GM18502 (cell line): ENCODE results near the gene KIAA1143.

Source experiments
- ATAC-seq: cut with Tn5 transposase; IDR thresholded peaks from one replicate; pipeline ENCODE4 v1.9.1; 2021; ENCODE audit warnings: mild to moderate bottlenecking; ENCODE audit not compliant: unreplicated experiment, poor library complexity

The KIAA1143 gene

DNA sequence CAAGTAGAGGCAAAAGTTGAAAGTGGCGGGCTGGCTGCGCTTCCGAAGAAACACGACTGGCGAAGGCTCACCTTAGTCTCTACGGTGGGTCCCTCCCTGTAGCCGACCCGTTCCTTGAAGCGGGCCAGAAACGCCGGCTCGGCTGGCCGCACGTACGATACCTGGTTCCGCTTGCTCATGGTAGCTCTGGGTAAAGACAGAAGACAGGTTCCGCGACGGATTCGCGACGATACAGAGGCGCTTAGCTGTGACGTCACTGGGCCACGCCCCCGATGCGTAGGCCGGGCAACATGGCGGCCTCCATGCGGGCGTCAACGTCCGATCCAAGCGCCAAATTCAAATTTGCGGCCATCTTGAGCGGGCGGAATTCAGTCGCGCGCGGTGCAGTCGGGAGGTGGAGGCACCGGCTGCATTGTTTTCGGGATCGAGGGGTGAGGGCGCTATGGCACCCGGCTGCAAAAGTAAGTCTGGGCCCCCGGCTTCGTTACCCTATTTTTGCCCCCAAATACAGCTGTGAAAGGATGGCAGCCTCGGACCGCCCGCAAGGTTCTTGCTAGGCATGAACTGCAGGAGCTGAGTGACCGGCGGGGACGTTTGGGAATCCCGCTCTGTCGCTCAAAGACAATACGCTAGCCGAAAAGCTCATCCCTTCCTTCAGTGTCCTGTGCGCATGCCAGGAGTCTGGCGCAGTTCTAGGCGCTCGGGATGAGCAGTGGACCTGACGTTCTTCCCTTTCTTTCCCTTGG, at the start of gene KIAA1143, which contains the start of gene KIF15:
Gene KIAA1143 (minus strand): TSS at position 196 of the 746 bp plus-strand sequence. CDS start 17 bp downstream, at position 179.
Gene KIF15 (plus strand): TSS at position 371 of the 746 bp plus-strand sequence. CDS start 72 bp downstream, at position 443.
- peak; percentile 93 for ATAC-seq

DNA sequence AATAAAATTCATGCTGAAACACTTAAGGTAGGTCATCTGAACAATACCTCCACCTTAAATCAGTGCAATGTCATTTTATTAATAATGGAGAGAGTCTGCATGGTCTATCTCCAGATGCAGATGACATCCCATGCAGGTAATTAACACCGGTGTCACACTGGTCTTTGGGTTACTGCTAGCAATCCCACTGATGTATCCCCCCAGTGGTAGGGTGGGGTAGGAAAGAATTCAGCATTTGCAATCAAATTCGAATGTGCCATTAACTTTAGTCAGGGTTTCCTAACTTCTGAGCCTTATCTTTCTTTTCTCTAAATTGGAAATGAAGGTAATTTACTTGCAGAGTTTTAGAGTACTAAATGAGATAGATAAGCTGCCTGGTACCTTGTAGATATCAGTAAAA, 44.5 kb upstream of the KIAA1143 start:
- ATAC-seq, result no peak

DNA sequence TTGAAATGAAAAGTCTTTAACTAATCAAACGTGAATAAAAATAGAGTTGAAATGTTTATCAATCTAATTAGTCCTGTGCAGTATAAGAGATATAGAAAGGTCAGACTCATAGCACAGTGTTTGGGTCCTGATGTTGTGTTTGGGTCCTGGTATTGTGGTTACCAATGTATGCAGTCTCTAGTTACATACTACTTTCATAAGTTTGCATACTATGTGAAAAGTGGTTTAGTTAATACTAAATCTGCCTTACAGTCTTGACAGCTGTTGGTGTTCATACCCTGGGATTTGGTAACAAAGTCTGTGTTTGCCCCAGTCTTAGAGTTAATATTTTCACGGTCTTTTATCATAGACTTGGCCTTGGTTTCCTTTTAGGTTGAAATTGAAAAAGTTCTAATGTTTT, 41.9 kb upstream of the KIAA1143 start:
- no peak for ATAC-seq

DNA sequence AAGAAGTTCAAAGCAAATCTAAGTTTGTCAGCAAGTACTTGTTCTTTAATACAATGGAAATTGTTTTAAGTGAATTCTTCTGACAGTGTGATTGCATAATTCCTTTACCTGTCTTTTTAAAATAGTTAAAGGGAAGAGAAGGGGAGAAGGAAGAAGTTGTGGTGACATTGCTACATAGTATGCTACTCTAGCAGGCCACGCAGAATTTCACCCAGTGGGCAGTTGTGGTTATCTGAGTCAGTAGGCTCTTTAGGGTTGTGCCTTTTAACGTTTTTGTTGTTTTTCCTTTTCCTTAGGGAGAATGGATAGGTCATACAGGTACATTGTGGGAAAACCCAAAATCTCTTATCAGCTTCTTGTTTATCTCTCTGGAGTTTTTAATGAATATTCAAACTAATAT, 40.6 kb upstream of the KIAA1143 start:
- ATAC-seq, result no peak

DNA sequence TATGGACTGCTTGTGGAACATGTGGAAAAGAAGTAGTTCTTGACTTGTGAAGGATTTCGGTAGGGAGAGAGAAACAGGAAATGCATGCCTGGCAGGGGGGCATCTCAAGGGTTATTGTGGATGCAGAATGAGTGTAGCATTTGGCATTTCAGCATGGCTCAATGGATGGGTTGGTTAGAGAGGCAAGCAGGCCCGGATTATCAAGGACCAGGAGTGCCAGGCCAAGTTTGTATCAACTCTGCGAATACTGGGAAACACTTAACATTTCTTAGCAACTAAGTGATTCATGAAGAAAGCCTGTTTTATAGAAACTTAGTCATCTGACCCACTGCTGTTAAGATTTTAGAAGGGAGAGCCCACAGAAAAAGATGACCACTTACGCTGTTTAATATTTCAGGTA, 33.8 kb upstream of the KIAA1143 start:
- no peak for ATAC-seq

DNA sequence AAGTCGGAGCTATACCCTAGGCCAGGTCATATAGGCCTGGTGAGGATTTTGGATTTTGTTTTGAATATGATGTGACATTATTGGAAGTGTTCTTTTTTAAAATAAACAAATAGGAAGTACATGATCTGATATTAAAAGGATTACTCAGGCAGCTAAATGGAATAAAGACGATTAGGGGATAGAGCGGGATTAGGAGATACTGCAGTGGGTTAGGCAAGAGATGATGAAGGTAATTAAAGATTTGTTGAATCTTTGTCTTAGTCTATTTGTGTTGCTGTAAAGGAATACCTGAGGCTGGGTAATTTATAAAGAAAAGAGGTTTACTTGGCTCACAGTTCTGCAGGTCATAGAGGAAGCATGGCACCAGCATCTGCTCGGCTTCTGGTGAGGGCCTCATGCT, 21.5 kb upstream of the KIAA1143 start:
- ATAC-seq, result no peak

DNA sequence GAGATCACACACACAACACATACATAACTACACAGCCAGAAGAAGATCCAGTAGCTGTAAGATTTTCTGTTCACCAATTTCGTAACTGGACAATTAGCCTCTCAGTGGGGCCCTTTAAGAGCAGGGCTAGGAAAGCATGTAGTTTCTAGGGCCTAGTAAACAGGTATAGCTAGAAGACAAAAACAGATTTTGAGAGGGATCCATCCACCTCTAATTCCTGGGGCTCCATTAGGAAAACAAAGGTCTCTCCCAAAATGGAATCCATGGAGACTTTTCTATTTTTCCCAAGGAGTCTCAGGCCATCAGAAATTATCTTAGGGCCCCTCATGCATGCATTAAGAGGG, 10.7 kb upstream of the KIAA1143 start:
- ATAC-seq, result no peak

DNA sequence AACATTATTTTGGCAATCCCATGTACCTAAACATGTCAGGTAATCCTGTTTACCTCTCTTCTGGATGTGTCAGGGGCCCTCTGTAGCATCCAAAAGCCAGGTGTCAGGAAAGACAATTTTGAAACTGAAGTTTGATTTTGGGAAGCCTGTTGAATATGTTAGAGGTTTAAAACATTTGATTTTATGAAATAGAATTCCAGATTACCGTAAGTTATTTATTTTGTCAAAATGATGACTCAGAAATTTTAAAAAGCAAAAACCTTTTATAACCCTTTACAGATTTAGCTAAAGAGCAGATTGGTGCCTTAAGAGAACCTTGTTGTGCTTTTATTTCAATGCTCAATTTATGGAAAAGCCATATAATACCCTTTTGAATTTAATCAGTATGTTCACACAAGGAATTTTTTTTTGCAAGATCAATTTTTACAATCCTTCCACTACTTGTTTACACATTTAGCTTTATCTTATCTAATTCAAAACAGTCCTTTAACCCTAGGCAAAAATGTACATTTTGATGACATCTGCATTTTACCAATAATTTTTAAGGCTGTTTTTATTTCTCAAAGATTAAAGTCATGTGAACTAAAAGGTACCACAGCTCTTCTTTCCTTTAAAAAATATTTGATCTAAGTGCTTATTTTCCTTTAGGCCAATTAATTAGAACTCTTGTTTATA, 10.1 kb upstream of the KIAA1143 start:
- no peak for ATAC-seq

DNA sequence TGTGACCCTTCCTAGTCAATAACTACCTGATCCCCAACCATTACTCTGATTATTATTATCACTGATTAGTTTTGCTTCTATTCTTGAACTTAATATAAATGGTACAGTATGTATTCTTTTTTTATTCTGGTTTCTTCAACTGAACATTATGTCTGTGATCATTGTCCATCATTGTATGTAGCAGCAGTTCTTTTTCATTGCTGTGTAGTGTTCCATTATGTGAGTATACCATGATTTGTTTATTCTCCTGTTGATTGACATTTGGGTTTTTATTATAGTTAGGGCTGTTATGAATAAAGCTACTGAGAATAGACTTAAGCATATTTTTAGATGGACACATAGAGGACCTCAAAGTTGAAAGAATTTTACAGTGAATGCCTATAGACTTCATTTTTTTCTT, 2.8 kb upstream of the KIAA1143 start:
- no peak for ATAC-seq

DNA sequence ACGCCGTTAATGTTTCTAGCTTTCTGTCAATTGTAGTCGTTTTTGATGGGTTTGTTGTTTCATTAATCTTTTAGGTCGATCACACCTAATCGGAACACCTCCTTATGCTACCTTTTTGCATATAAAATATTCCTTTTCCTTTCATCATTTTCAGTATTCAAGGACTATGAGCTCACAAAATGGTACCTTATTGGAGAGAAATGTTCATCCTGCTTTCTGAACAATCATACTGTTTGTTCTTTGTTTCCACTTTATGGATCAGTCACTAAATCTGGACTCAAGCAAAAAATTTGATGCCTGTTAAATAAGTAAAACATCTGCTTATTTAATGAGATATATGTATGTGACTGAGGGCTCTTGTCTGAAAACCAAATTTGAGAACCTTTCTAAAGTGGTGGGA, 1.3 kb upstream of the KIAA1143 start:
- ATAC-seq, result no peak

DNA sequence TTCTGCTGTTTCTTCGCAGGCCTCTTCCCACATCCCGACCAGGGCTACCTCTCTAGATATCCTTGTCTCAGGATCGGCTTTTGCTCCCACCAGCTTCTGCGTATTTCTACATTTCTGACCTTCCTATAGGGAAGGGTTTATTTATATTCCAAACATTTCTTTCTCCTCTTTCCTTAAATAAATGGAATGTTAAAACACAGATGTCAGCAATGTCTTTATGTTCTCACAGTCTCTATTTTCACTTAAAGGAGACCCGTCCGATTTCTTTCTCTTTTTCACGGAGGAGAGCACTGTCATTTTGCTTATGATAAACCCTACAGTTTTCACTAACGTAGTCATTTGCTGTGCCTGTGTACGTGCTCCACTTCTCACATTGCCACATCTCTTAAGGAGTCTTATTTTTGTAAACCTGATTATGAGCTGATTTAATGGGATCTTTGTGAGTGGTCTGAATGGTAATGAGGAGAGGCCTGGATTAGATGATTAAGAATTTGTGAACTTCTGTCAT, 805 bp upstream of the KIAA1143 start:
- peak; percentile 11 for ATAC-seq

DNA sequence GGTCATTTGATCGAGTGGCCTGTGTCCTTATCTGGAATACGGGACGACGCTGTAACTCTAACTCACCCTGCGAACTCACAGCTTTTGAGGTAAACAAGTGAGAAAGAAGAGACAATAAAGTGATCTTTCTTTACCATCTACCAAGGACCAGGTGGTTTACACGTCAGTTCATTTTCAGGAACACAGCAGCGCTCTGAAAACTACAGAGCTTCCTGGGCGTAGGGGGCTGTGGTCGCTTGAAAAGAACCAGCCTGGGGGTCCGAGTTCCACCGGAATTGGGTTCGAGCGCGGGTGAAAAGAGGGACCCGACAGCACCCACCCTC, 357 bp downstream of the KIAA1143 start:
- no peak for ATAC-seq

DNA sequence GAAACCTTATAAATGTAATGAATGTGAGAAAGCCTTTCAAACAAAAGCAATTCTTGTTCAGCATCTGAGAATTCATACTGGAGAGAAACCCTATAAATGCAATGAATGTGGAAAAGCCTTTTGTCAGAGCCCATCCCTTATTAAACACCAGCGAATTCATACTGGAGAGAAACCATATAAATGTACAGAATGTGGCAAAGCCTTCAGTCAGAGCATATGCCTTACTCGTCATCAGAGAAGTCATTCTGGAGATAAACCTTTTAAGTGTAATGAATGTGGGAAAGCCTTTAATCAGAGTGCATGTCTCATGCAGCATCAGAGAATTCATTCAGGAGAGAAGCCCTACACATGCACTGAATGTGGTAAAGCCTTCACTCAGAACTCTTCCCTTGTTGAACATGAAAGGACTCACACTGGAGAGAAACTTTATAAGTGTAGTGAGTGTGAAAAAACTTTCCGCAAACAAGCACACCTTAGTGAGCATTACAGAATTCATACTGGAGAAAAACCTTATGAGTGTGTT, 26.7 kb downstream of the KIAA1143 start:
- no peak for ATAC-seq

DNA sequence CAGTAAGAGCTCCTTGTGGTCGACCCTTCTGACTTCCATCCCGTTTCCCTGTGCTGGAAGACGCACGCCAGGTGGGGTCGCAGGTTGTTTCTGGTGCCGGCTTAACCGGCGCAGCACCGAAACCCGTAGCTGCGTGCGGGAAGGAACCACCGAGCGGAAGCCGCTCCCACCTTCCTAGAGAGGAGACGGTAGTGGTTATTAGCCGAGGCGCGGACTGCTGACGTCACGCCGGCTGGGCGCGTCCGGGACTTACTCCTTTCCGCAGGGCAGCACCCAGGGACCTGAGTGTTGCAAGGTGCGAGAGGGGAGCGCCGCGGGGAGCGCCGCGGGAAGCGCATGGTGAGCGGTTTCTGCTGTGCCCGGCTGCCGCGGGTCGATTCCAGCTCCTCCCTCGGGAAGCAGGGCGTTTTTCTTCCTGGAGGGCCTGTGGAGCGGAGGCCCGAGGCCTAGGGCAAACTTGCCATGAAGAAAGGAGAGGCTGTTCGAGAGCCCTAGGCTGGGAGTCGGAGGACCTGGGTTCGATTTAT, 32.0 kb downstream of the KIAA1143 start, which contains the start of gene ZNF501:
Gene ZNF501 (plus strand): TSS at position 252 of the 527 bp plus-strand sequence. CDS start 4,787 bp downstream, outside the sequence.
- ATAC-seq, result peak; percentile 69

DNA sequence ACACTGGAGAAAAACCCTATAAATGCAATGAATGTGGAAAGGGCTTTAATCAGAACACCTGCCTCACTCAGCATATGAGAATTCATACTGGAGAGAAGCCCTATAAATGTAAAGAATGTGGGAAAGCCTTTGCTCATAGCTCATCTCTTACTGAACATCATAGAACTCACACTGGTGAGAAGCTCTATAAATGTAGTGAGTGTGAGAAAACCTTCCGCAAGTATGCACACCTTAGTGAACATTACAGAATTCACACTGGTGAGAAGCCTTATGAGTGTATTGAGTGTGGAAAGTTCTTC, 39.4 kb downstream of the KIAA1143 start:
- no peak for ATAC-seq

DNA sequence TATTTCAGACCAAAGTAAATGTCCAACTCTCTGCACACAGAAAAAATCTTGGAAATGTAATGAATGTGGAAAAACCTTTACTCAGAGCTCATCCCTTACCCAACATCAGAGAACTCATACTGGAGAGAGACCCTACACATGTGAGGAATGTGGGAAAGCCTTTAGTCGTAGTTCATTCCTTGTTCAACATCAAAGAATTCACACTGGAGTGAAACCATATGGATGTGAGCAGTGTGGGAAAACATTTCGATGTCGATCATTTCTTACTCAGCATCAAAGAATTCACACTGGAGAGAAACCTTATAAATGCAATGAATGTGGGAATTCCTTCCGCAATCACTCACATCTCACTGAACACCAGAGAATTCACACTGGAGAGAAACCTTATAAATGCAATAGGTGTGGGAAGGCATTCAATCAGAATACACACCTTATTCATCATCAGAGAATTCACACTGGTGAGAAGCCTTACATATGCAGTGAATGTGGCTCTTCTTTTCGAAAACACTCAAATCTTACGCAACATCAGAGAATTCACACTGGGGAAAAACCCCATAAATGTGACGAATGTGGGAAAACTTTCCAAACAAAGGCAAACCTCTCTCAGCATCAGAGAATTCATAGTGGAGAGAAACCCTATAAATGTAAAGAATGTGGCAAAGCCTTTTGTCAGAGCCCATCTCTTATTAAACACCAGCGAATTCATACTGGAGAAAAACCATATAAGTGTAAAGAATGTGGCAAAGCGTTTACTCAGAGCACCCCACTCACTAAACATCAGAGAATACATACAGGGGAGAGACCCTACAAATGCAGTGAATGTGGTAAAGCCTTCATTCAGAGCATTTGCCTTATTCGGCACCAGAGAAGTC, 40.0 kb downstream of the KIAA1143 start:
- no peak for ATAC-seq

DNA sequence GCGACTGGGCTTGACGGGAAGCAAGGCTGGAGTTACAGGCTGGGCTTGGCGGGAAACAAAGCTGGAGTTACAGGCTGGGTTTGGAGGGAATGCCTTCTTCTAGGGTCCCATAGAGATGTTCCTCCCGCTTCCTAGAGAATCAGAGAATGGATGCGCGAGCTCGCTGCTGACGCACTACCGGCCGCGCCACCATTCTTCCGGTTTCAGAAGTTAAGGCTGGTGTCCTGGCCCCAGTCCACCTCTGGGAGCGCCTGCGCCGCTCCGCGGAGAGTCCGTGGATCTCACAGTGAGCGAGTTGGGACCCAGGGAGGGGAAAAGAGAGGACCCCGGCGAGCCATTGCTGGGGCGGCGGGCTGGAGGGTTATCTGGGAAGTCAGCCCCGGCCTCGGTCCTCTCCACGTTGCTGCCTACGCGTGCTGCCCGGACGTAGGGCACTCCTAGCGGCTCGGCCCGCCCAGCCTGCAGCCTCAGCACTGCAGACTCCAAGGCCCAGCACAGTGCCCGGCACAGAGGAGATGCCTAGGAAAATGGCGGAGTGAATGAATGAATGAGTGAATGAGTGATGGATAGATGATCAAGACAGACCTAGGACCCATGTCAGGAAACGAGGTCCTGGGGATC, 48.9 kb downstream of the KIAA1143 start, which contains the start of gene ZNF502:
Gene ZNF502 (plus strand): TSS at position 206 of the 621 bp plus-strand sequence. CDS start 7,602 bp downstream, outside the sequence.
- ATAC-seq, result peak; percentile 43
